ENCODE results near the gene EGR4.

GRCh38 chr2:73257021-73257420 lies 36.3 kb downstream of the EGR4 start:
- TF ChIP-seq, protein P1, sequence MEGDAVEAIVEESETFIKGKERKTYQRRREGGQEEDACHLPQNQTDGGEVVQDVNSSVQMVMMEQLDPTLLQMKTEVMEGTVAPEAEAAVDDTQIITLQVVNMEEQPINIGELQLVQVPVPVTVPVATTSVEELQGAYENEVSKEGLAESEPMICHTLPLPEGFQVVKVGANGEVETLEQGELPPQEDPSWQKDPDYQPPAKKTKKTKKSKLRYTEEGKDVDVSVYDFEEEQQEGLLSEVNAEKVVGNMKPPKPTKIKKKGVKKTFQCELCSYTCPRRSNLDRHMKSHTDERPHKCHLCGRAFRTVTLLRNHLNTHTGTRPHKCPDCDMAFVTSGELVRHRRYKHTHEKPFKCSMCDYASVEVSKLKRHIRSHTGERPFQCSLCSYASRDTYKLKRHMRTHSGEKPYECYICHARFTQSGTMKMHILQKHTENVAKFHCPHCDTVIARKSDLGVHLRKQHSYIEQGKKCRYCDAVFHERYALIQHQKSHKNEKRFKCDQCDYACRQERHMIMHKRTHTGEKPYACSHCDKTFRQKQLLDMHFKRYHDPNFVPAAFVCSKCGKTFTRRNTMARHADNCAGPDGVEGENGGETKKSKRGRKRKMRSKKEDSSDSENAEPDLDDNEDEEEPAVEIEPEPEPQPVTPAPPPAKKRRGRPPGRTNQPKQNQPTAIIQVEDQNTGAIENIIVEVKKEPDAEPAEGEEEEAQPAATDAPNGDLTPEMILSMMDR (conservative IDR thresholded peaks at IDR 0.05; ENCODE audit: low read depth, low read length), result no peak
- no peak for TF ChIP-seq EZH2 (IDR thresholded peaks at IDR 0.05; ENCODE audit: low read length, unreplicated experiment)
- TF ChIP-seq EZH2phosphoT487 (IDR thresholded peaks at IDR 0.05; ENCODE audit: borderline replicate concordance, low read length), result no peak
